Femur (tissue), 1 donor: ENCODE data around the gene KBTBD2.
A peak's percentile ranks its signal among the peaks of the same experiment; 100 is the strongest.
"Not testable (repeated sequence)": the region's sequence is repeated elsewhere in the genome, so short reads cannot be mapped to it uniquely, and the experiment has no call there.

Source experiments
- DNase-seq: peaks from one replicate; pipeline ENCODE4 v3.0.0-alpha.2; 2017

The KBTBD2 gene

GRCh38 chr7:32891043-32891799 lies at the start of gene KBTBD2:
Gene KBTBD2, minus strand, starts transcription at chr7:32891760. Its CDS starts 12,156 bp downstream, at chr7:32879604.
- peak; percentile 91 for DNase-seq

GRCh38 chr7:32941181-32941580 lies 49.6 kb upstream of the KBTBD2 start:
- DNase-seq = no peak

GRCh38 chr7:32937344-32938174 lies 46.0 kb upstream of the KBTBD2 start:
- DNase-seq = no peak

- DNase-seq = no peak
These were observed 45.1 kb upstream of the KBTBD2 start for GRCh38 chr7:32936689-32937088.

GRCh38 chr7:32935558-32935957 lies 44.0 kb upstream of the KBTBD2 start:
- no peak for DNase-seq

GRCh38 chr7:32930378-32930777 lies 38.8 kb upstream of the KBTBD2 start:
- no peak for DNase-seq

GRCh38 chr7:32929430-32930143 lies 38.0 kb upstream of the KBTBD2 start:
- no peak for DNase-seq

- no peak for DNase-seq
These were observed 37.3 kb upstream of the KBTBD2 start for GRCh38 chr7:32928785-32929298.

- no peak for DNase-seq
These were observed 30.3 kb upstream of the KBTBD2 start for GRCh38 chr7:32921896-32922295.

- not testable (repeated sequence) for DNase-seq
These were observed 25.4 kb upstream of the KBTBD2 start for GRCh38 chr7:32916994-32917393.

- DNase-seq = no peak
These were observed 24.4 kb upstream of the KBTBD2 start for GRCh38 chr7:32916006-32916405.

- DNase-seq = no peak
These were observed 23.5 kb upstream of the KBTBD2 start for GRCh38 chr7:32915041-32915536.

GRCh38 chr7:32914184-32914583 lies 22.6 kb upstream of the KBTBD2 start:
- no peak for DNase-seq

- no peak for DNase-seq
These were observed 18.6 kb upstream of the KBTBD2 start for GRCh38 chr7:32910195-32910594.

- DNase-seq = peak; percentile 93
These were observed 13.7 kb upstream of the KBTBD2 start for GRCh38 chr7:32905175-32905662.

GRCh38 chr7:32901629-32902028 lies 10.1 kb upstream of the KBTBD2 start:
- DNase-seq = no peak

- DNase-seq = no peak
These were observed 9.0 kb upstream of the KBTBD2 start for GRCh38 chr7:32900433-32900995.

- DNase-seq = not testable (repeated sequence)
These were observed 5.8 kb upstream of the KBTBD2 start for GRCh38 chr7:32897376-32897775.

- no peak for DNase-seq
These were observed 5.2 kb upstream of the KBTBD2 start for GRCh38 chr7:32896564-32897347.

- DNase-seq = no peak
These were observed 2.6 kb upstream of the KBTBD2 start for GRCh38 chr7:32894171-32894570.

GRCh38 chr7:32893722-32894121 lies 2.2 kb upstream of the KBTBD2 start:
- DNase-seq = no peak

GRCh38 chr7:32893207-32893524 lies 1.6 kb upstream of the KBTBD2 start:
- no peak for DNase-seq
